Natural killer cell (primary cell): Measurements from ENCODE around the gene SYNDIG1. TPM values are rescaled to one million over a fixed set of nuclear protein-coding genes. Genes with fewer than 3 reads are reported as not detected.

Source experiments
- ATAC-seq, 3 donors: fragments of 150-1000 bp in 2 of 3; fragments of 200-7000 bp in 1 of 3; cut with Tn5 transposase; 1 replicate in 1 of 3; 2 replicates in 2 of 3; pipeline ENCODE4 v1.10.0; 2021; ENCODE audit warnings: mild to moderate bottlenecking in 2 of 3, moderate library complexity in 2 of 3
- DNase-seq, 2 donors: peaks; one replicate each; pipeline versions ENCODE4 v3.0.0 to v3.0.0-alpha.2; 2013 to 2021; ENCODE audit warnings: mixed read lengths in 1 of 2
- H3K27ac ChIP-seq: one replicate; pipeline ENCODE4 v1.5.1; 2013; ENCODE audit warnings: mild to moderate bottlenecking, low read length
- H3K27me3 ChIP-seq: one replicate; pipeline ENCODE4 v1.6.1; 2013; ENCODE audit warnings: low read length; ENCODE audit not compliant: control insufficient read depth, insufficient read depth
- H3K36me3 ChIP-seq: one replicate; pipeline ENCODE4 v1.6.1; 2013; ENCODE audit warnings: low read length; ENCODE audit not compliant: control insufficient read depth, insufficient read depth
- H3K4me1 ChIP-seq: one replicate; pipeline ENCODE4 v1.6.1; 2013; ENCODE audit warnings: low read length; ENCODE audit not compliant: control insufficient read depth, insufficient read depth
- H3K4me3 ChIP-seq: one replicate; pipeline ENCODE4 v1.5.1; 2013; ENCODE audit warnings: low read length
- H3K9me3 ChIP-seq: one replicate; pipeline ENCODE4 v1.6.1; 2013; ENCODE audit warnings: low read length; ENCODE audit not compliant: control insufficient read depth, insufficient read depth
- H3K27ac Mint-ChIP-seq, 2 donors: one replicate each; pipeline ENCODE4 v1.8.0; 2022; ENCODE audit warnings: mild to moderate bottlenecking in 2 of 2, mixed read lengths in 2 of 2, moderate library complexity in 1 of 2
- H3K27me3 Mint-ChIP-seq, 2 donors: one replicate each; pipeline ENCODE4 v1.8.0; 2022; ENCODE audit warnings: low read depth in 2 of 2, mixed read lengths in 2 of 2
- H3K36me3 Mint-ChIP-seq: one replicate; pipeline ENCODE4 v1.8.0; 2022; ENCODE audit warnings: mixed read lengths
- H3K4me1 Mint-ChIP-seq, 2 donors: one replicate each; pipeline ENCODE4 v1.8.0; 2022; ENCODE audit warnings: mixed read lengths in 2 of 2
- H3K4me3 Mint-ChIP-seq: one replicate; pipeline ENCODE4 v1.8.0; 2022; ENCODE audit warnings: mild to moderate bottlenecking, moderate library complexity, mixed read lengths
- H3K9me3 Mint-ChIP-seq, 2 donors: one replicate each; pipeline ENCODE4 v1.8.0; 2022; ENCODE audit warnings: mixed read lengths in 2 of 2
- WGBS: methylation state at CpG from one replicate; pipeline ENCODE4 v1.1.7; 2013; ENCODE audit warnings: missing lambda C conversion rate; ENCODE audit not compliant: insufficient coverage; 5-methylcytosine and 5-hydroxymethylcytosine counted together
- intact Hi-C: fragments of 100-400 bp; cut with micrococcal nuclease; formaldehyde crosslinking; loops from one replicate; pipeline ENCODE4 v1.14.2; 2022
- total RNA-seq, 4 donors: library from RNA; stranded (reverse); fragments of 120-200 nt in 1 of 4; gene quantifications; one replicate each; pipeline versions ENCODE4 v1.2.3 to v1.2.4, GENCODE V29; 2013 to 2022
- TF ChIP-seq, protein P1 (sequence below): fragments of 200-600 bp; IDR thresholded peaks from one replicate; pipeline ENCODE4 v1.8.0; 2022; ENCODE audit warnings: antibody characterized with exemption

SYNDIG1 gene
- total RNA-seq, 3 donors from 2014 or later (not counting 1 experiment from before 2014, with no cell fraction given) = not detected

DNA sequence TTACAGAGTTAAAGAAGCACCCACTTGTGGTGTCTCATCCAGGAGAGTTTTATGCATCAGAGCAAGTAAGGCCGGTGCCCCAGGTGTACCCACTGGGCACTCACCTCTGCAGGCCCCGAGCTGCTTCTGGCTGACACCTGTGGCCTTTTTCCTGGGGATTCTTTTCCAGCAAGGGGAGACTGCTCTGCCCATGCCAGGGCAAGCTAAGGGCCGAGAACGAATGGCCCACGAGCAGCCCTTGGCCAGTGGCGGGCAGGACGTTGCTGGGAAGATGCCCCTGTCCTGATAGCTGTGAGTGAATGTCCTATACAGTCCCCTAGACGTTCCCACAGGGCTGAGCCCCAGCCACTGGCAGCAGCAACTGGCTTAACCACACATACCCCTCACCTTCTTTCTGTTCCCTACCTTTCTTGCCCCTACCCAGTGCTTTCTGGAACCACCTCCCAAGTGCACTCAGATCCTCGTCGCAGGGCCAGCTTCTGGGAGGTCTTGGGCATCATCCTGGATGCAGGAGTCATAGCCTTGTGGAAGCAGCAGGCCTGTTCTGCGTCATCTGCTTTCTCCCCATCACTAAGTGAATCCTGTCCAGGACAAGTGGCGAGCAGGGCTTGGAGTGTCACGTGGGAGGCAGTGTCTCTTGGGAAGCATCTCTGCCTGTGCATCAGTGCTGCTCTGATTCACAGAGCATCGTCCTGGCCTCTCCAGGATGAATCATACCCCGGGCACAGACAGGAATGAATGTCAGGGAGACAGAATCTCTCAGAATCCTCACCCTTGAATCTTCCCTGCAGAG, 32.5 kb downstream of the SYNDIG1 start:
- no peaks in the 10 kb centered on the region for H3K36me3 Mint-ChIP-seq

DNA sequence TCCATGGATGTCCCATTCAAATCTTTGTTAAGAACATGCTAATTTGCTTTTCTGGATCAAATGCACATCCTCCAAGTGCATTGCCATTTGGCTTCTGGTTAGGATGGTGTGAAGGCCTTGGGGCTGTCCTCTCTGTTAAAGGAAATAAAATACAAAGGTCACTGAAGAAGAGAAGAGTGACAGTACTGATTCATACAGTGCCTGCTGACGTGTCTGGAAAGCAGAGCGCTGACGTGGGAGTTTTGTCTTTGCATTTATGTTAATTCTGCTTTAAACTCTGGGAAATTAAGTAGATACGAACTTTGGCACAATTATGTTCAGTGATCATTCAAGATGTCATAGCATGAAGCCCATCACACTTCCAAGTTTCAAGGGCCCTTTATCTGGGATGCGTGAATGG, 33.2 kb downstream of the SYNDIG1 start:
- Histone ChIP-seq H3K4me3 (no peak overlapping the region), H3K9me3 (no peaks in the 10 kb centered on the region), H3K4me1 (no peaks in the 10 kb centered on the region), H3K36me3 (no peaks in the 10 kb centered on the region), H3K27ac (no peak overlapping the region), H3K27me3 (no peaks in the 10 kb centered on the region)
- no peak for ATAC-seq
- DNase-seq = no peak
- Mint-ChIP-seq H3K36me3 (no peaks in the 10 kb centered on the region), H3K27ac (no peak overlapping the region), H3K4me3 (no peak overlapping the region), H3K9me3 (no peaks in the 10 kb centered on the region), H3K4me1 (no peaks in the 10 kb centered on the region), H3K27me3 (peaks cover 9 to 11% of the 10 kb centered on the region in 2 donors)
- 88% methylated on average over 5 of the region's 5 CpGs for WGBS
- TF ChIP-seq, protein P1, sequence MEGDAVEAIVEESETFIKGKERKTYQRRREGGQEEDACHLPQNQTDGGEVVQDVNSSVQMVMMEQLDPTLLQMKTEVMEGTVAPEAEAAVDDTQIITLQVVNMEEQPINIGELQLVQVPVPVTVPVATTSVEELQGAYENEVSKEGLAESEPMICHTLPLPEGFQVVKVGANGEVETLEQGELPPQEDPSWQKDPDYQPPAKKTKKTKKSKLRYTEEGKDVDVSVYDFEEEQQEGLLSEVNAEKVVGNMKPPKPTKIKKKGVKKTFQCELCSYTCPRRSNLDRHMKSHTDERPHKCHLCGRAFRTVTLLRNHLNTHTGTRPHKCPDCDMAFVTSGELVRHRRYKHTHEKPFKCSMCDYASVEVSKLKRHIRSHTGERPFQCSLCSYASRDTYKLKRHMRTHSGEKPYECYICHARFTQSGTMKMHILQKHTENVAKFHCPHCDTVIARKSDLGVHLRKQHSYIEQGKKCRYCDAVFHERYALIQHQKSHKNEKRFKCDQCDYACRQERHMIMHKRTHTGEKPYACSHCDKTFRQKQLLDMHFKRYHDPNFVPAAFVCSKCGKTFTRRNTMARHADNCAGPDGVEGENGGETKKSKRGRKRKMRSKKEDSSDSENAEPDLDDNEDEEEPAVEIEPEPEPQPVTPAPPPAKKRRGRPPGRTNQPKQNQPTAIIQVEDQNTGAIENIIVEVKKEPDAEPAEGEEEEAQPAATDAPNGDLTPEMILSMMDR = no peak
- intact Hi-C loops = no loop called here

More for the DNA sequence above, 32.5 kb downstream of the SYNDIG1 start:
- intact Hi-C loops = no loop called here
- Mint-ChIP-seq H3K4me3 (no peak overlapping the region), H3K27ac (no peak overlapping the region), H3K4me1 (no peaks in the 10 kb centered on the region), H3K27me3 (peaks cover 9 to 11% of the 10 kb centered on the region in 2 donors), H3K9me3 (no peaks in the 10 kb centered on the region)
- TF ChIP-seq, protein P1 = no peak
- 77% methylated on average over 15 of the region's 15 CpGs for WGBS
- no peak overlapping the region for H3K4me3 ChIP-seq
- ATAC-seq = no peak
- no peaks in the 10 kb centered on the region for H3K36me3 ChIP-seq
- H3K9me3 ChIP-seq = no peaks in the 10 kb centered on the region
- no peak overlapping the region for H3K27ac ChIP-seq
- no peak for DNase-seq
- H3K4me1 ChIP-seq = no peaks in the 10 kb centered on the region
- H3K27me3 ChIP-seq = no peaks in the 10 kb centered on the region

DNA sequence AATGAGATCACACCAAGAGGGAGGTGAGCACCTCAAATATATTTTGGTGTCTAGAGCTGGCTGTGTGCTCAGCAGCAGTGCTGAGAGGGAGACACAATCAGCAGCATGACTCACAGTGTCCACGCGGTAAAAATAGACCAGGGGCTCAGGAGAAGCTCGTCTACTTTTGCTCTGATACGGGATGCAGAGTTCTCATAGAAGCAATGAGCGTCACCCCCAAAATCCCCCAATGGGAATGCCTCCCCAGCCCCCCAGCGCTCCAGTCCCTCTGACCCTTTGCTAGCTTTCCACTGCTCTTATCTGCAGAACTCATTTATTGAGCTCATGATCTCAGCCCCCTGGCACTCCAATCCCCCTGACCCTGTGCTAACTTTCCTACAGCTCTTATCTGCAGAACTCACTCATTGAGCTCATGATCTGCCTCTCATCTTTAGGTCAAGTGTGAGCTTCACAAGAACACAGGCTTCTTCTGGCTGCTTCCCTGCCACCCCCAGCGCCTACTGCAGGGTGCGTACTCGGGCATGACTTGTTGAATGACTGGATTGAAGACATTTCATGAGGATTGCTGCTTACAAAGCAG, 34.0 kb downstream of the SYNDIG1 start:
- Mint-ChIP-seq H3K4me1 (no peaks in the 10 kb centered on the region), H3K36me3 (no peaks in the 10 kb centered on the region), H3K27ac (no peak overlapping the region), H3K4me3 (no peak overlapping the region), H3K9me3 (no peaks in the 10 kb centered on the region), H3K27me3 (peaks cover 8 to 11% of the 10 kb centered on the region in 2 donors)
- no peak for DNase-seq
- Histone ChIP-seq H3K36me3 (no peaks in the 10 kb centered on the region), H3K9me3 (no peaks in the 10 kb centered on the region), H3K4me1 (no peaks in the 10 kb centered on the region), H3K27me3 (no peaks in the 10 kb centered on the region), H3K4me3 (no peak overlapping the region), H3K27ac (no peak overlapping the region)
- 87% methylated on average over 9 of the region's 9 CpGs for WGBS
- TF ChIP-seq, protein P1 = no peak
- no peak for ATAC-seq
- intact Hi-C loops = no loop called here
